Spinal cord (tissue), 10 donors: ENCODE measurements around the gene PLEKHB2. TPM values are rescaled to one million over a fixed set of nuclear protein-coding genes. Genes with fewer than 3 reads are reported as not detected.
"Not testable (repeated sequence)": the region's sequence is repeated elsewhere in the genome, so short reads cannot be mapped to it uniquely, and the experiment has no call there.

ENCODE experiments used
- DNase-seq, 6 donors: peaks; one replicate each; pipeline versions ENCODE4 v3.0.0 to v3.0.0-alpha.2; 2013 to 2015; ENCODE audit warnings: low spot score in 6 of 6, low read depth in 4 of 6
- H3K27ac ChIP-seq: one replicate; pipeline ENCODE4 v1.5.1; 2013; ENCODE audit warnings: low read depth, low read length, control low read depth
- H3K27me3 ChIP-seq: one replicate; pipeline ENCODE4 v1.6.1; 2013; ENCODE audit warnings: low read length; ENCODE audit not compliant: control insufficient read depth, insufficient read depth
- H3K36me3 ChIP-seq: one replicate; pipeline ENCODE4 v1.6.1; 2013; ENCODE audit warnings: low read length; ENCODE audit not compliant: control insufficient read depth, insufficient read depth
- H3K4me1 ChIP-seq: one replicate; pipeline ENCODE4 v1.6.1; 2013; ENCODE audit warnings: low read length; ENCODE audit not compliant: control insufficient read depth, insufficient read depth
- H3K4me3 ChIP-seq: one replicate; pipeline ENCODE4 v1.5.1; 2013; ENCODE audit warnings: low read depth, low read length, control low read depth
- H3K9me3 ChIP-seq: one replicate; pipeline ENCODE4 v1.6.1; 2013; ENCODE audit warnings: low read length; ENCODE audit not compliant: control insufficient read depth, insufficient read depth
- WGBS: methylation state at CpG from one replicate; pipeline ENCODE4 v1.1.5; 2013; ENCODE audit warnings: missing lambda C conversion rate; ENCODE audit not compliant: insufficient coverage; 5-methylcytosine and 5-hydroxymethylcytosine counted together
- polyA plus RNA-seq, 2 donors: library from polyadenylated mRNA; unstranded; fragments of 120-200 nt; gene quantifications; one replicate each; pipeline ENCODE4 v1.2.1, GENCODE V29; 2013; ENCODE audit not compliant: insufficient read length in 2 of 2
- total RNA-seq, 2 donors: library from RNA; depleted of rRNA in 1 of 2; stranded (reverse); fragments of 120-200 nt in 1 of 2; fragments of >200 nt in 1 of 2; gene quantifications; one replicate each; pipeline versions ENCODE4 v1.2.3 to v1.2.4, GENCODE V29; 2013 to 2014
- donor health status: healthy.

The PLEKHB2 gene
- total and polyA plus RNA-seq, 4 donors = 68.9 to 171 (median 135) TPM

DNA sequence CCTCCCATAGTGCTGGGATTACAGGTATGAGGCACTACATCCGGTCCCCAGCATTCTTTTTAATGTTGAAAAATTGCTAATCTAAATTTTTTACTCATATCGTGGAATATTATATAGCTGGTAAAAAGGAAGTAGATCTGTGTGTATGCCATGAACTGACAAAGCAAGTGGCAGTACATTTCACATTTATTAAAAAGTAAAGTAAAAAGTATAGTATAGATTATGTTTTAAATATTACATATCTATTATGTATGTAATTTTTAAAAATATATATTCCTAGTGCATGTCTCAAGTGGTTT is 25.1 kb downstream of the PLEKHB2 start:
- Histone ChIP-seq H3K36me3 (peaks cover 34% of the 10 kb centered on the region), H3K27ac (no peak overlapping the region), H3K4me1 (peaks cover 6% of the 10 kb centered on the region), H3K4me3 (no peak overlapping the region), H3K27me3 (no peaks in the 10 kb centered on the region), H3K9me3 (no peaks in the 10 kb centered on the region)
- DNase-seq = no peak
- WGBS = no CpG with 5 or more reads among the region's 2 CpGs

DNA sequence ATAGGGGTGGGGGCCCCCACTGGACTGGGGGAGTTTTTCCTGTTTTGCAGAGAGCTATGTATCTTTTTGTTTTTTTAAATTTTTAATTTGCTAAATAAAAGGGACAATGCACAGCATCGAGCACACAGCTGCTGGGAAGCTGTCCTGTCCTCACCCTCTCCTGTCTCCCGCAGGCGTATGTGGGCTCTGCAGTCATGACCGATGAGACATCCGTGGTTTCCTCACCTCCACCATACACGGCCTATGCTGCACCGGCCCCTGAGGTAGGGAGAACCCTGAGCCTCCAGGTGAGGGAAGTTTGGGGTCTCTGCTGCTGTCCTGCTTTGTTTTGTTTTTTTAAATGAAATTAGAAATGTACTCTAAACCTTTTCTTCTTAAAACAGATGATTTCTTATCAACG is 27.6 kb downstream of the PLEKHB2 start:
- Histone ChIP-seq H3K4me1 (no peaks in the 10 kb centered on the region), H3K4me3 (no peak overlapping the region), H3K9me3 (no peaks in the 10 kb centered on the region), H3K36me3 (peaks cover 36% of the 10 kb centered on the region), H3K27me3 (no peaks in the 10 kb centered on the region), H3K27ac (no peak overlapping the region)
- no peak for DNase-seq
- WGBS = no CpG with 5 or more reads among the region's 8 CpGs

DNA sequence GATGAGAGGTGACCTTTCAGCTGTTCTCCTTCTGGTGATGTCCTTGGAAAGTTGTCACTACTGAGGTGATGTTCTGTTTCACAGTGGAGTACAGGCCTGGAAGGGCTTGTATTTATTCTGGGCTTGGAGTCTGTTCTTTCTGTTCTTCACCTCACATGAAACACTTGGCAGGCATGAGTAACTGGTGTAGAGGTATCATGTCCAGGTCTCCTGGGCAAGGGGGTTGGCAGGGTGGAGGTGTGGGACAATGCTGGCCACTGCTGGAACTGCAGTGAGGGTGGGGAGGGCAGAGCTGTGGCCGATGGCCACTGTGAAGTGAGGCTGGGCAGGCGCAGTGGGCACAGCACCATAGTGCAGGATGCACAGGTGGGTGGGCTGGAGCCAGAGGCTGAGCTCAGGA is 35.4 kb downstream of the PLEKHB2 start:
- Histone ChIP-seq H3K4me3 (no peak overlapping the region), H3K27me3 (no peaks in the 10 kb centered on the region), H3K4me1 (no peaks in the 10 kb centered on the region), H3K9me3 (no peaks in the 10 kb centered on the region), H3K27ac (no peak overlapping the region), H3K36me3 (peaks cover 10% of the 10 kb centered on the region)
- 97% methylated on average over 2 of the region's 2 CpGs for WGBS
- no peak for DNase-seq

DNA sequence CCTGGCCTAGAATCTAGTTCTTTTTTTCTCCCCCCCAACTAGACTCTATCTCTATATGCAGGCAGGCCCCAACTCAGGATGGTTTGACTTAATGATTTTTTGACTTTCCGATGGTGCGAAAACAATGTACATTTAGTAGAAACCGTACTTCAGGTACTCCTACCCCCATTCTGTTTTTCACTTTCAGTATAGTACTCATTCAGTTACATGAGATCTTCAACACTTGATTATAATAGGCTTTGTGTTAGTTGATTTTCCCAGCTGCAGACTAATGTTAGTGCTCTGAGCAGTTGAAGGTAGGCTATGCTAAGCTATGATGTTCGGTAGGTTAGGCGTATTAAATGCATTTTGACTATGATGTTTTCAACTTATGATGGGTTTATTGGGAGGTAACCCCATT is 37.7 kb downstream of the PLEKHB2 start:
- Histone ChIP-seq H3K27ac (no peak overlapping the region), H3K4me3 (no peak overlapping the region), H3K36me3 (peaks cover 20% of the 10 kb centered on the region), H3K4me1 (no peaks in the 10 kb centered on the region), H3K9me3 (no peaks in the 10 kb centered on the region), H3K27me3 (no peaks in the 10 kb centered on the region)
- DNase-seq = no peak
- no CpG with 5 or more reads among the region's 5 CpGs for WGBS

DNA sequence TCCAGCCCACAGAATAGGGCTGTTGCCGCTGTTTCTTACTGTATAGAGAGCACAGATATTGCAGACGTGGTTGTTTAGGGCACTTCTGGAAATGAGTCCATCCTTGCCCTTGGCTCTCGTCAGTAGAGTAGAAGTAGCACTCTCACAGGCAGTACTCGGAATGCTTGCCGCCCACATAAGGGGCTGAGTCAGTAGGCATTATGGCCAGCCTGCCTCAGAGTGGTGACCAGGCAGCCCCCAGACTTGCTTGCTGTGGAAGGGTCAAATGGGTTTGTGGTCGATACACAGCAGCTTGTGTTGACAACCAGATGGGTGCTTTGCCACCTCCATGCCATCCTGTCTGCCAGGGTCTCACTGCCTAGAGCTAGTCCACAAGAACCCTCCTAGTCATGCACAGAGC is 38.7 kb downstream of the PLEKHB2 start:
- Histone ChIP-seq H3K4me1 (no peaks in the 10 kb centered on the region), H3K27ac (no peak overlapping the region), H3K9me3 (no peaks in the 10 kb centered on the region), H3K27me3 (no peaks in the 10 kb centered on the region), H3K4me3 (no peak overlapping the region), H3K36me3 (peaks cover 22% of the 10 kb centered on the region)
- DNase-seq = no peak
- 98% methylated on average over 6 of the region's 6 CpGs for WGBS

DNA sequence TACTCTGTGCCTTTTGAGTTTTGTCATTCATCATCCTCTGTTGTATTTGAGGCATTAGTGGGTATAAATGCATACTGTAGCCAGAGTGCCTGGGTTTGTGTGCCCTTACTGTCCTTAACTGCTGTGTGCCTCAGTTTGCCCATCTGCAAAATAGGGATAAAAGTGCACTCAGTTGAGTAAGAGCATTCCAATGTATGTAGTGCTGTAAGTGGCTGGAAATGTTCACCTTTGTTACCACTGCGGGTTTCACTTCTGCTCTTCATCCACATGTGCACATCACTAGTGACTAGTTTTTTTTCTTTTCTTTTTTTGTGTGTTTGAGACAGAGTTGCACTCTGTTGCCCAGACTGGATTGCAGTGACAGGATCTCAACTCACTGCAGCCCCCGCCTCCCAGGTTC is 39.9 kb downstream of the PLEKHB2 start:
- H3K4me3 ChIP-seq = no peak overlapping the region
- WGBS = 88% methylated on average over 1 of the region's 2 CpGs
- H3K36me3 ChIP-seq = peaks cover 22% of the 10 kb centered on the region
- no peaks in the 10 kb centered on the region for H3K9me3 ChIP-seq
- no peaks in the 10 kb centered on the region for H3K4me1 ChIP-seq
- H3K27me3 ChIP-seq = no peaks in the 10 kb centered on the region
- H3K27ac ChIP-seq = no peak overlapping the region
- DNase-seq = no peak

DNA sequence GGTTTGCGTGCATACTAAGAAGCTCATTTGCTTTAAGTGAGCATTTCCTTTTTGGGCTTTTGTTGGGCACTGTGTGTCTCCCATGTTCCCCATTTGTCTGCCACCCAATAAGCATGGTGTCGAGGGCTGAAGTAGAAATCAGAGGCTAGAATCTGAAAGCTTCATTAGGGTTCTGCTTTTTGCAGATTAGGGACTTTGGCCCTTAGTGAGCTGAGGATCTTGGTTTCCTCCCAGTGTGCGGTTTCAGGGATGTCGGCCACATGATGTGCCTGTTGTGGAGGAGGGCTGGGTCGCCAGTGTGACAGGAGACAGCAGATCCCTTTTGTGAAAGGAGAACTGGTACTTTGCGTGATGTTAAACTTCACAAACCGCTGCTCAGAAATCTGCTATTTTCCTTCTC is 41.1 kb downstream of the PLEKHB2 start:
- H3K27ac ChIP-seq = no peak overlapping the region
- no peaks in the 10 kb centered on the region for H3K27me3 ChIP-seq
- no peaks in the 10 kb centered on the region for H3K9me3 ChIP-seq
- WGBS = 91% methylated on average over 5 of the region's 7 CpGs
- no peak overlapping the region for H3K4me3 ChIP-seq
- DNase-seq = no peak
- H3K36me3 ChIP-seq = peaks cover 22% of the 10 kb centered on the region
- no peaks in the 10 kb centered on the region for H3K4me1 ChIP-seq

DNA sequence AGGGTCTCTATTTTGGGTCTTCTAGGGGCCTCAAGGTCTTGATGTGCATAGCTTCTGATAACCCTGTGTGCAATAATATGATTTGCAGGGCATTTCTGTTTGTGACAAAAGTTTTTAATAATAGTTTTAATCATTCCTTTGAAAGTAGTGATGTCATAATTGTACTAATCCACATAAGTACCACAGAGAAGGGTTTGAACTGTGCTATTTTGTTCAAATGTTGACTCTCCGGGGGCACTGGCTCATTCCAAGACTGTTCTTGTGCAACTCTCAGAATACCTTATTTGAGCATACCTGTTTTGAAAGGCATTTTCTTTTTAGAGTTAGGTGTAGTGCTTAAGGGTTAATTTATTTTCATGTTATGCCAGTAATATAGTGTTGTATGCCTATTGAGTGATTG is 41.6 kb downstream of the PLEKHB2 start:
- peaks cover 27% of the 10 kb centered on the region for H3K36me3 ChIP-seq
- no peak for DNase-seq
- no peaks in the 10 kb centered on the region for H3K27me3 ChIP-seq
- H3K27ac ChIP-seq = no peak overlapping the region
- H3K9me3 ChIP-seq = no peaks in the 10 kb centered on the region
- H3K4me3 ChIP-seq = no peak overlapping the region
- no peaks in the 10 kb centered on the region for H3K4me1 ChIP-seq
- WGBS = no CpG with 5 or more reads among the region's 1 CpG

DNA sequence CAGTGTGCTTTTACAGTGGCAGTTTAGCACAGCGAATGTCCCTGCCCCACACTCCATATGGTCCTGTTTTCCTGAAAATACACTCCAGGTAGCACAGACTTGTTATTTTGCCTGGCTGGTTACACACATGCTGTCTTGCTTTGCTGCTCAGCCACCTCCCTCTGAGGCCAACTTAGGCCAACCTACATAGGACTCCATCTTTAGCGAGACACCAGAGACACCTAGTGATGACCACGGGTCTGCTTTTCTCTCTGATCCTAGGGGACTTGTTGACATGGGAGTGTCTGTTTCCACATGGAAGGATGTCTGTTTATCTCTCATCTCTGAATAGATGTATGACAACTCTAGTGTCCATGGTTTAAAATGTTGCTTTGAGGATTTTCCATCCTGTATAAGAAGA is 43.3 kb downstream of the PLEKHB2 start:
- Histone ChIP-seq H3K36me3 (peaks cover 27% of the 10 kb centered on the region), H3K27ac (no peak overlapping the region), H3K9me3 (no peaks in the 10 kb centered on the region), H3K4me3 (no peak overlapping the region), H3K4me1 (no peaks in the 10 kb centered on the region), H3K27me3 (no peaks in the 10 kb centered on the region)
- no peak for DNase-seq
- 100% methylated on average over 1 of the region's 3 CpGs for WGBS

DNA sequence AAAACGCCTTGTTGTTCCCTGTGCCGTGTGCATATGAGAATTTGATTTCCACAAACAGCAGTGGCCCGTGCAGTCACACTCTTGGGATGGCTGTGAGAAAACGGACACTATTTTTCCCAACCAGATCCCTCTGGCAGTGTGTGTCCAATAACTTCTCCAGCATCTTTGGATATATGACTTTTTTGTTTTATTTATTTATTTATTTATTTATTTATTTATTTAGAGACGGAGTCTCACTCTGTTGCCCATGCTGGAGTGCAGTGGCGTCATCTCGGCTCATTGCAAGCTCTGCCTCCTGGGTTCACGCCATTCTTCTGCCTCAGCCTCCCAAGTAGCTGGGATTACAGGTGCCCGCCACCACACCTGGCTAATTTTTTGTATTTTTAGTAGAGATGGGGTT is 45.0 kb downstream of the PLEKHB2 start:
- H3K4me3 ChIP-seq, H3K4me1 ChIP-seq, DNase-seq, H3K9me3 ChIP-seq, H3K27me3 ChIP-seq, H3K27ac ChIP-seq: not testable (repeated sequence)
- WGBS = 94% methylated on average over 6 of the region's 9 CpGs
- H3K36me3 ChIP-seq = peaks cover 29% of the 10 kb centered on the region
